Panc1 (cell line): ENCODE data around the gene UBTD1.

ENCODE experiments used
- SIN3A ChIP-seq: IDR thresholded peaks from 2 replicates; pipeline ENCODE4 v1.6.1; 2012; ENCODE audit warnings: low read depth, mild to moderate bottlenecking, low read length, moderate library complexity, borderline replicate concordance; ENCODE audit not compliant: insufficient read depth
- TF ChIP-seq, protein P1 (sequence below): fragments of 450-650 bp; IDR thresholded peaks from 2 replicates; pipeline ENCODE4 v1.5.1; 2017; ENCODE audit warnings: mild to moderate bottlenecking

DNA sequence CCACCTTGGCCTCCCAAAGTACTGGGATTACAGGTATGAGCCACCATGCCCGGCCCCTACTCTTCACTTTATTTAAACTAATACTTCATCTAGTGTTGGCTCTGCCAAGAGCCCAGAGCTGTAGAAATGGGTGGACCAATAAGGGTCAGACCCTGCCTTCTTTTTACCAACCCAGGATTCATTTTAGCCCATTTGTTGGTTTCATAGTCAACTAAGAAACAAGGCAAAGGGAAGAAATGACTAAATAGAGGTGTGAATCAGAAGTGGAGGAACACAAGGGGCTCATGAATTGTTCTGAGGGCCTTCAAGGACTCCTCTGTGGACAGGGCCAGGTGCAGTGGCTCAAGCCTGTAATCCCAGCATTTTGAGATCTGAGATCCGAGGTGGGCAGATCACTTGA lies 74.9 kb downstream of the UBTD1 start:
- TF ChIP-seq, protein P1, sequence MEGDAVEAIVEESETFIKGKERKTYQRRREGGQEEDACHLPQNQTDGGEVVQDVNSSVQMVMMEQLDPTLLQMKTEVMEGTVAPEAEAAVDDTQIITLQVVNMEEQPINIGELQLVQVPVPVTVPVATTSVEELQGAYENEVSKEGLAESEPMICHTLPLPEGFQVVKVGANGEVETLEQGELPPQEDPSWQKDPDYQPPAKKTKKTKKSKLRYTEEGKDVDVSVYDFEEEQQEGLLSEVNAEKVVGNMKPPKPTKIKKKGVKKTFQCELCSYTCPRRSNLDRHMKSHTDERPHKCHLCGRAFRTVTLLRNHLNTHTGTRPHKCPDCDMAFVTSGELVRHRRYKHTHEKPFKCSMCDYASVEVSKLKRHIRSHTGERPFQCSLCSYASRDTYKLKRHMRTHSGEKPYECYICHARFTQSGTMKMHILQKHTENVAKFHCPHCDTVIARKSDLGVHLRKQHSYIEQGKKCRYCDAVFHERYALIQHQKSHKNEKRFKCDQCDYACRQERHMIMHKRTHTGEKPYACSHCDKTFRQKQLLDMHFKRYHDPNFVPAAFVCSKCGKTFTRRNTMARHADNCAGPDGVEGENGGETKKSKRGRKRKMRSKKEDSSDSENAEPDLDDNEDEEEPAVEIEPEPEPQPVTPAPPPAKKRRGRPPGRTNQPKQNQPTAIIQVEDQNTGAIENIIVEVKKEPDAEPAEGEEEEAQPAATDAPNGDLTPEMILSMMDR = no peak
- no peak for TF ChIP-seq SIN3A
